Panc1 (cell line): Measurements from ENCODE around the gene TDRD1. TPM values are rescaled to one million over a fixed set of nuclear protein-coding genes. Genes with fewer than 3 reads are reported as not detected.

ENCODE experiments used
- ATAC-seq: fragments of 200-7000 bp; cut with Tn5 transposase; 2 replicates; pipeline ENCODE4 v1.9.1; 2020; ENCODE audit warnings: mild to moderate bottlenecking, moderate library complexity
- BruUV-seq: library from RNA; stranded (reverse); fragments of 400-500 nt; replicated peaks from 2 replicates; lab custom pipeline; 2021; lab: Mats Ljungman, UMichigan
- CTCF ChIA-PET: fragments of 300-600 bp; sonication (Branson Sonifier 250); formaldehyde crosslinking; loops from one replicate; lab custom pipeline; 2022; ENCODE audit warnings: antibody characterized with exemption; lab: Charles Lee
- POLR2A ChIA-PET: fragments of 300-600 bp; sonication (Branson Sonifier 250); formaldehyde crosslinking; loops from one replicate; lab custom pipeline; 2022; ENCODE audit warnings: antibody characterized with exemption; lab: Charles Lee
- DNase-seq: peaks from one replicate; pipeline ENCODE4 v3.0.0-alpha.2; 2010; ENCODE audit warnings: low read depth, low spot score
- H3K27ac ChIP-seq: 2 replicates; pipeline ENCODE4 v1.5.1; 2011; ENCODE audit warnings: mild to moderate bottlenecking, low read length, inconsistent platforms
- H3K27me3 ChIP-seq: fragments of 200-500 bp; sonication (Bioruptor generic); 2 replicates; pipeline ENCODE4 v1.6.0; 2014; ENCODE audit warnings: low read length, inconsistent platforms; ENCODE audit not compliant: control insufficient read depth, insufficient read depth
- H3K36me3 ChIP-seq: fragments of 200-500 bp; sonication (Bioruptor generic); 2 replicates; pipeline ENCODE4 v1.5.1; 2014; ENCODE audit warnings: inconsistent platforms, mild to moderate bottlenecking, low read length, moderate library complexity; ENCODE audit not compliant: control insufficient read depth, insufficient read depth
- H3K4me1 ChIP-seq: 2 replicates; pipeline ENCODE4 v1.5.1; 2011; ENCODE audit warnings: inconsistent platforms, mild to moderate bottlenecking, low read length, moderate library complexity; ENCODE audit not compliant: control insufficient read depth, insufficient read depth
- H3K4me3 ChIP-seq, 2 experiments: 2 replicates each; pipeline ENCODE4 v1.5.1; 2011 to 2012; ENCODE audit warnings: low read depth in 2 of 2, low read length in 2 of 2, mild to moderate bottlenecking in 2 of 2, inconsistent platforms in 1 of 2, moderate library complexity in 1 of 2
- H3K9me3 ChIP-seq: fragments of 200-500 bp; sonication (Bioruptor generic); 2 replicates; pipeline ENCODE4 v1.5.1; 2014; ENCODE audit warnings: low read depth, mild to moderate bottlenecking, inconsistent platforms, low read length, moderate library complexity; ENCODE audit not compliant: control insufficient read depth, insufficient read depth
- CTCF ChIP-seq: fragments of 450-650 bp; IDR thresholded peaks from 2 replicates; pipeline ENCODE4 v1.5.1; 2017; ENCODE audit warnings: mild to moderate bottlenecking
- POLR2AphosphoS5 ChIP-seq: IDR thresholded peaks from 2 replicates; pipeline ENCODE4 v1.6.1; 2012; ENCODE audit warnings: mild to moderate bottlenecking, low read depth, low read length, moderate library complexity
- REST ChIP-seq, 2 experiments: IDR thresholded peaks; 2 replicates each; pipeline ENCODE4 v1.6.1; 2011 to 2012; ENCODE audit warnings: low read depth in 2 of 2, control low read depth in 1 of 2, low read length in 1 of 2, mild to moderate bottlenecking in 1 of 2, moderate library complexity in 1 of 2; ENCODE audit not compliant: insufficient read depth in 1 of 2
- SIN3A ChIP-seq: IDR thresholded peaks from 2 replicates; pipeline ENCODE4 v1.6.1; 2012; ENCODE audit warnings: low read depth, mild to moderate bottlenecking, low read length, moderate library complexity, borderline replicate concordance; ENCODE audit not compliant: insufficient read depth
- TCF7L2 ChIP-seq: IDR thresholded peaks from 2 replicates; pipeline ENCODE4 v1.6.1; 2011; ENCODE audit warnings: mild to moderate bottlenecking, low read depth, low read length, inconsistent platforms
- in situ Hi-C: cut with HindIII; loops from 2 replicates; pipeline ENCODE4 v1.10.0; 2016; ENCODE audit warnings: low sequenced_read_pairs, low pct_unique_long_range_greater_than_20kb
- intact Hi-C: fragments of 100-400 bp; cut with micrococcal nuclease; formaldehyde crosslinking; loops from one replicate; pipeline ENCODE4 v1.10.0; 2022; ENCODE audit not compliant: unreplicated experiment
- total RNA-seq: library from RNA; stranded (reverse); gene quantifications from one replicate; pipeline ENCODE4 v1.2.1, GENCODE V29; 2021; ENCODE audit not compliant: unreplicated experiment

Gene TDRD1
- total RNA-seq, 1 experiment from 2014 or later, result not detected

- H3K9me3 ChIP-seq, result no peaks in the 10 kb centered on the region
- in situ Hi-C loops (no loop called here), intact Hi-C loops (no loop called here)
- no peaks in the 10 kb centered on the region for H3K36me3 ChIP-seq
- TF ChIP-seq SIN3A, result no peak
- no peak for TF ChIP-seq TCF7L2
- no peak for TF ChIP-seq REST (IDR thresholded peaks at IDR 0.05; ENCODE audit: insufficient read depth in 1 of 2, low read depth in 2 of 2, low read length in 1 of 2)
- TF ChIP-seq POLR2AphosphoS5, result no peak
- no peak for TF ChIP-seq CTCF
- H3K4me3 ChIP-seq, result no peak overlapping the region
- no peaks in the 10 kb centered on the region for H3K4me1 ChIP-seq
- H3K27ac ChIP-seq, result no peak overlapping the region
- ChIA-PET CTCF (no interaction called here), POLR2A (no interaction called here)
- H3K27me3 ChIP-seq, result peaks cover 19% of the 10 kb centered on the region
- no peak for DNase-seq
- ATAC-seq, result no peak
- no TSS peak for BruUV-seq
Observed at GRCh38 chr10:114228156-114228555, 49.0 kb downstream of the TDRD1 start.

DNA sequence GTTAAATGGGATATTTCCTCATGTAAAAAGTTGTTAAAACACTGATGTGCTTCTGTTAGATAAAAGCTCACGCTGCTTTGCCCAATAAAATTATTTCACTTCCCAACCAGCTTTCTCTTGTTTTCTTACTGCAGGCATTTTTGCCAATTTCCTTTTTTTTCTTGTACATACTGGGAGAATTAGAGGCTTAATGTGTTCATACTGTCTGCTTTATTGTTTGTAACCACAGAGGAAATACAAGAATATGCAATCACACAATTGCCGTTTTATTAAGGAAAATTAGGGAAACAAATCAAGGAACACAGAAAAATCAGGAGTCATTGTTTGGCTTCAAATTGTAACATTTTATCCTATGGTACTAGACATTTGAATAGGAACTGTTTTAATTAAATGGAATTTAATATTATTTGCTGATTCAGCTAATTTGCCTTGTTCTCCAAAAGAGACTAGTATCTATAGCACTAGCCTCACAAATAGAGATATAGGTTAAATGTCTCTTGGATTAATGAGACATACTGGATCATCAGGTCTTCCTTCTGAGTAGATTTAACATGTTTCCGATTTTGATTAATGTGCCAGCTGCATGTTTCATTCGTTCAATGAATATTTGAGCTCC is 53.5 kb downstream of the TDRD1 start:
- H3K27ac ChIP-seq, result no peak overlapping the region
- H3K9me3 ChIP-seq, result no peaks in the 10 kb centered on the region
- intact Hi-C loops, result no loop called here
- in situ Hi-C loops, result no loop called here
- TF ChIP-seq REST (IDR thresholded peaks at IDR 0.05; ENCODE audit: insufficient read depth in 1 of 2, low read depth in 2 of 2, low read length in 1 of 2) (no peak), SIN3A (no peak), POLR2AphosphoS5 (no peak), TCF7L2 (no peak), CTCF (no peak)
- BruUV-seq, result no TSS peak
- ChIA-PET CTCF (no interaction called here), POLR2A (no interaction called here)
- DNase-seq (no peak), ATAC-seq (no peak)
- no peaks in the 10 kb centered on the region for H3K4me1 ChIP-seq
- H3K4me3 ChIP-seq, result no peak overlapping the region
- H3K27me3 ChIP-seq, result peaks cover 13% of the 10 kb centered on the region; the same call in 1 of the 2 replicates
- H3K36me3 ChIP-seq, result no peaks in the 10 kb centered on the region
